Thyroid gland (tissue), 4 donors: Measurements from ENCODE around the gene ALOX5. TPM values are rescaled to one million over a fixed set of nuclear protein-coding genes. Genes with fewer than 3 reads are reported as not detected.

Experiments used
- DNase-seq, 2 donors: peaks; one replicate each; pipeline ENCODE4 v3.0.0-alpha.2; 2019
- H3K27ac ChIP-seq, 3 donors: fragments of 200-600 bp; sonication (generic); 1 replicate in 2 of 3; 2 replicates in 1 of 3; pipeline ENCODE4 v1.5.1; 2016 to 2019; ENCODE audit warnings: mild to moderate bottlenecking in 1 of 3, moderate library complexity in 1 of 3
- H3K27me3 ChIP-seq: fragments of 200-600 bp; sonication (generic); one replicate; pipeline ENCODE4 v1.5.1; 2019
- H3K36me3 ChIP-seq, 2 donors: fragments of 200-600 bp; sonication (generic); one replicate each; pipeline ENCODE4 v1.5.1; 2016 to 2019
- H3K4me1 ChIP-seq, 2 donors: fragments of 200-600 bp; sonication (generic); one replicate each; pipeline ENCODE4 v1.5.1; 2017 to 2019
- H3K4me3 ChIP-seq, 3 donors: fragments of 200-600 bp; sonication (generic); replicated peaks in 1 of 3; 1 replicate in 2 of 3; 2 replicates in 1 of 3; pipeline ENCODE4 v1.5.1; 2016; ENCODE audit warnings: mild to moderate bottlenecking in 1 of 3
- H3K9me3 ChIP-seq: fragments of 200-600 bp; sonication (generic); one replicate; pipeline ENCODE4 v1.5.1; 2017
- CTCF ChIP-seq, 6 experiments: fragments of 200-600 bp in 3 of 6; fragments of 450-650 bp in 3 of 6; sonication (generic) in 3 of 6; IDR thresholded peaks; one replicate each; pipeline ENCODE4 v1.5.1; 2016 to 2019; ENCODE audit warnings: antibody characterized with exemption in 6 of 6, mild to moderate bottlenecking in 2 of 6, inconsistent platforms in 1 of 6, moderate library complexity in 1 of 6
- POLR2A ChIP-seq, 2 donors: fragments of 450-650 bp; IDR thresholded peaks; one replicate each; pipeline ENCODE4 v1.6.1; 2017; ENCODE audit warnings: antibody characterized with exemption in 2 of 2, mild to moderate bottlenecking in 2 of 2, moderate library complexity in 1 of 2
- WGBS, 2 donors: methylation state at CpG; one replicate each; pipeline ENCODE4 v1.1.5; 2017; 5-methylcytosine and 5-hydroxymethylcytosine counted together
- intact Hi-C: fragments of 100-400 bp; cut with DNase I; formaldehyde crosslinking; loops from one replicate; pipeline ENCODE4 v1.15.1; 2023
- total RNA-seq, 4 donors: library from RNA; depleted of rRNA; stranded (reverse); fragments of >200 nt; gene quantifications; one replicate each; pipeline ENCODE4 v1.2.3, GENCODE V29; 2016

ALOX5 gene
- total RNA-seq, 4 donors from 2014 or later: 4.1 to 28.2 (median 10.3) TPM

- Histone ChIP-seq H3K27me3 (no peaks in the 10 kb centered on the region), H3K9me3 (no peaks in the 10 kb centered on the region), H3K27ac (no peak overlapping the region), H3K4me3 (no peak overlapping the region), H3K4me1 (peaks cover 0 to 3% of the 10 kb centered on the region in 2 donors), H3K36me3 (no peaks in the 10 kb centered on the region)
- intact Hi-C loops: no loop called here
- TF ChIP-seq CTCF (IDR thresholded peaks at IDR 0.05): no peak
- 91 to 95% methylated on average over 2 of the region's 2 CpGs for WGBS, 2 donors
- no peak for DNase-seq
These were observed 5.8 kb upstream of the ALOX5 start for GRCh38 chr10:45368181-45368580.

GRCh38 chr10:45370202-45370955 is 3.6 kb upstream of the ALOX5 start:
- no peak overlapping the region for H3K4me3 ChIP-seq
- no peaks in the 10 kb centered on the region for H3K9me3 ChIP-seq
- TF ChIP-seq POLR2A (IDR thresholded peaks at IDR 0.05) (no peak), CTCF (IDR thresholded peaks at IDR 0.05) (no peak)
- 77 to 78% methylated on average over 6 of the region's 6 CpGs for WGBS, 2 donors
- no peak overlapping the region for H3K27ac ChIP-seq
- DNase-seq: no peak
- H3K27me3 ChIP-seq: no peaks in the 10 kb centered on the region
- intact Hi-C loops: no loop called here
- peaks cover 7 to 18% of the 10 kb centered on the region in 2 donors for H3K4me1 ChIP-seq
- no peaks in the 10 kb centered on the region for H3K36me3 ChIP-seq

GRCh38 chr10:45371560-45371959 is 2.5 kb upstream of the ALOX5 start:
- DNase-seq: no peak
- Histone ChIP-seq H3K27me3 (no peaks in the 10 kb centered on the region), H3K4me1 (peaks cover 7 to 18% of the 10 kb centered on the region in 2 donors), H3K4me3 (no peak overlapping the region), H3K9me3 (no peaks in the 10 kb centered on the region), H3K27ac (no peak overlapping the region), H3K36me3 (no peaks in the 10 kb centered on the region)
- intact Hi-C loops: no loop called here
- 78 to 80% methylated on average over 4 of the region's 4 CpGs for WGBS, 2 donors
- no peak for TF ChIP-seq CTCF (IDR thresholded peaks at IDR 0.05)
- TF ChIP-seq POLR2A (IDR thresholded peaks at IDR 0.05): no peak

- Histone ChIP-seq H3K27me3 (no peaks in the 10 kb centered on the region), H3K36me3 (no peaks in the 10 kb centered on the region), H3K9me3 (no peaks in the 10 kb centered on the region), H3K4me3 (no peak overlapping the region), H3K27ac (no peak overlapping the region), H3K4me1 (peaks cover 7 to 18% of the 10 kb centered on the region in 2 donors)
- WGBS, 2 donors: 80 to 81% methylated on average over 9 of the region's 9 CpGs
- TF ChIP-seq CTCF (IDR thresholded peaks at IDR 0.05) (no peak), POLR2A (IDR thresholded peaks at IDR 0.05) (no peak)
- intact Hi-C loops: no loop called here
- DNase-seq: no peak
These were observed 1.6 kb upstream of the ALOX5 start for GRCh38 chr10:45372251-45372951.

- H3K27me3 ChIP-seq: no peaks in the 10 kb centered on the region
- H3K27ac ChIP-seq: no peak overlapping the region
These were observed 927 bp upstream of the ALOX5 start for GRCh38 chr10:45373003-45373575.

More at GRCh38 chr10:45373003-45373575, 927 bp upstream of the ALOX5 start:
- H3K4me1 ChIP-seq: peaks cover 7 to 18% of the 10 kb centered on the region in 2 donors
- DNase-seq: no peak
- H3K4me3 ChIP-seq: peak overlapping the region in 1 of 3 donors; percentile 30
- TF ChIP-seq POLR2A (IDR thresholded peaks at IDR 0.05) (no peak), CTCF (IDR thresholded peaks at IDR 0.05) (no peak)
- 2 to 5% methylated on average over 19 to 23 of the region's 32 CpGs for WGBS, 2 donors
- H3K9me3 ChIP-seq: no peaks in the 10 kb centered on the region
- no peaks in the 10 kb centered on the region for H3K36me3 ChIP-seq
- intact Hi-C loops: no loop called here
